Testis (tissue), 3 donors: ENCODE data around the gene JUNB. TPM values are rescaled to one million over a fixed set of nuclear protein-coding genes. Genes with fewer than 3 reads are reported as not detected.

Experiments
- DNase-seq: peaks from one replicate; pipeline ENCODE4 v3.0.0-alpha.2; 2019
- H3K27ac ChIP-seq, 2 donors: fragments of 200-600 bp; sonication (generic); one replicate each; pipeline ENCODE4 v1.5.1; 2019
- H3K27me3 ChIP-seq: fragments of 200-600 bp; sonication (generic); one replicate; pipeline ENCODE4 v1.5.1; 2019
- H3K36me3 ChIP-seq: fragments of 200-600 bp; sonication (generic); one replicate; pipeline ENCODE4 v1.5.1; 2017; ENCODE audit warnings: low read depth; ENCODE audit errors: missing control alignments
- H3K4me1 ChIP-seq: fragments of 200-600 bp; sonication (generic); one replicate; pipeline ENCODE4 v1.5.1; 2019
- H3K4me3 ChIP-seq, 2 donors: fragments of 200-600 bp; sonication (generic); one replicate each; pipeline ENCODE4 v1.5.1; 2017 to 2019
- H3K9me3 ChIP-seq: fragments of 200-600 bp; sonication (generic); one replicate; pipeline ENCODE4 v1.5.1; 2017
- CTCF ChIP-seq, 3 experiments: fragments of 450-650 bp in 2 of 3; fragments of 200-600 bp in 1 of 3; sonication (generic) in 1 of 3; IDR thresholded peaks; one replicate each; pipeline ENCODE4 v1.5.1; 2016 to 2019; ENCODE audit warnings: antibody characterized with exemption in 3 of 3, mild to moderate bottlenecking in 2 of 3, moderate library complexity in 1 of 3
- POLR2A ChIP-seq: fragments of 450-650 bp; IDR thresholded peaks from one replicate; pipeline ENCODE4 v1.6.1; 2017; ENCODE audit warnings: antibody characterized with exemption, mild to moderate bottlenecking, moderate library complexity
- WGBS, 2 donors: methylation state at CpG; one replicate each; pipeline ENCODE4 v1.1.5; 2018; 5-methylcytosine and 5-hydroxymethylcytosine counted together
- intact Hi-C: fragments of 100-400 bp; cut with DNase I; formaldehyde crosslinking; loops from one replicate; pipeline ENCODE4 v1.15.1; 2023; ENCODE audit warnings: low total_unique reads
- polyA plus RNA-seq: library from polyadenylated mRNA; stranded (reverse); fragments of 350-450 nt; fragmentation: Illumina TruSeq; extraction: RNeasy Lipid Tissue Mini Kit (QIAGEN cat#74804); gene quantifications from one replicate; pipeline ENCODE4 v1.2.3, GENCODE V29; 2014; ENCODE audit warnings: low read depth, low replicate concordance; ENCODE audit not compliant: insufficient read depth
- total RNA-seq, 2 donors: library from RNA; depleted of rRNA; stranded (reverse); fragments of >200 nt; gene quantifications; one replicate each; pipeline ENCODE4 v1.2.3, GENCODE V29; 2016

Gene JUNB
- total and polyA plus RNA-seq, 3 donors from 2014 or later = 54.5 to 143 (median 75.9) TPM

GRCh38 chr19:12764698-12765097 is 26.6 kb upstream of the JUNB start:
- no peak for TF ChIP-seq CTCF (IDR thresholded peaks at IDR 0.05)
- no peak for TF ChIP-seq POLR2A
- Histone ChIP-seq H3K4me3 (no peak overlapping the region), H3K36me3 (no peaks in the 10 kb centered on the region), H3K9me3 (no peaks in the 10 kb centered on the region), H3K4me1 (no peaks in the 10 kb centered on the region), H3K27ac (no peak overlapping the region), H3K27me3 (no peaks in the 10 kb centered on the region)
- intact Hi-C loops = no loop called here
- 78 to 91% methylated on average over 11 to 16 of the region's 16 CpGs for WGBS, 2 donors
- no peak for DNase-seq

DNA sequence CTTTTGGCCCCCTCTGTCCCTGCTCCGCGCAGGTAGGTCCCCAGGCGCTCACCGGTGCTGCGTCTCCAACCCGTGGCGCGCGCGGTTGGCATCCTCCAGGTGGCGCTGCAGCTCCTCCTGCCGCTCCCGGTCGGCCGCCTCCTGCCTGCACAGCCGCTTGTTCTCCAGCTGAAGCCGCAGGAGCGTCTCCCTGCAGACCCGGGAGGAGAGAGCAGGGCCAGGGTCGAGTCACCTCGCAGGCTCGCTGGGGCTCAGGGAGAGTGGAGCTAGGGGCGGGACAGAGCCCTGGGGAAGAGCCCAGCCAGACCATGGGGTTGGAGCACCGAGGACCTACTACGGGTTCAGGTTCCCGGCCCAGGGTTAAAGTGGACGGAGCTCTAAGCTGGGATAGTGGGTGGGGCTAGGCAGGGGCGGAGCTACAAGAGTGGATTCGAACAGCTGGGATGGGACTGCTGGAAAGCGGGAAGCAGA is 25.2 kb upstream of the JUNB start:
- Histone ChIP-seq H3K36me3 (no peaks in the 10 kb centered on the region), H3K4me3 (peak overlapping the region in 1 of 2 donors; percentile 34), H3K27ac (peak overlapping the region in 1 of 2 donors; percentile 15), H3K9me3 (no peaks in the 10 kb centered on the region), H3K27me3 (no peaks in the 10 kb centered on the region), H3K4me1 (no peaks in the 10 kb centered on the region)
- WGBS, 2 donors = 27 to 29% methylated on average over 7 to 30 of the region's 30 CpGs
- TF ChIP-seq CTCF (IDR thresholded peaks at IDR 0.05) (peak; percentile 63 to 79 (median 67)), POLR2A (no peak)
- intact Hi-C loops = no loop called here
- DNase-seq = peak; percentile 84

DNA sequence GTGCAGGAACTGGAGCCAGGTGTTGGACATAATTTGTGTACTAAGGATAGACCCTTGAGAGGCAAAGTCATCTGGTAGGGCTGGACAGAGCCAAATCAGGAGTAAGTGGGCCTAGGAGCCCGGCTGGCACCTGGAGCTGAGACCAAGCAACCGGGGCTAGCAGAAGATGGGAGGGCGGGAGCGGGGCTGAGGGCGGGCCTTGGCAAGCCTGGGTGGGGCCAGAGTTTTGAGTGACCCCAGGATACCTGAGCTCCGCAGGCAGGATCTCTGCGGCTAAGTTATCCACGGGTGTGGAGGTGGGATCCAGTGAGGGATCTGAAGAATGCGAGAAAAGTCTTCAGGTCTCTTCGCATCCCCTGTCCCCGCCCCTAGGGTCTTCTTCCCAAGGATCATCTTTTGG is 24.1 kb upstream of the JUNB start:
- DNase-seq = no peak
- Histone ChIP-seq H3K27ac (no peak overlapping the region), H3K9me3 (no peaks in the 10 kb centered on the region), H3K4me3 (no peak overlapping the region), H3K4me1 (no peaks in the 10 kb centered on the region), H3K27me3 (no peaks in the 10 kb centered on the region), H3K36me3 (no peaks in the 10 kb centered on the region)
- intact Hi-C loops = no loop called here
- TF ChIP-seq POLR2A (no peak), CTCF (IDR thresholded peaks at IDR 0.05) (no peak)
- WGBS, 2 donors = 83 to 84% methylated on average over 11 of the region's 11 CpGs

GRCh38 chr19:12767666-12768065 is 23.6 kb upstream of the JUNB start:
- H3K4me1 ChIP-seq = no peaks in the 10 kb centered on the region
- H3K27me3 ChIP-seq = no peaks in the 10 kb centered on the region
- H3K9me3 ChIP-seq = no peaks in the 10 kb centered on the region
- no peak overlapping the region for H3K4me3 ChIP-seq
- intact Hi-C loops = no loop called here
- no peak overlapping the region for H3K27ac ChIP-seq
- TF ChIP-seq POLR2A = no peak
- no peak for TF ChIP-seq CTCF (IDR thresholded peaks at IDR 0.05)
- 90 to 94% methylated on average over 6 to 15 of the region's 15 CpGs for WGBS, 2 donors
- no peak for DNase-seq
- H3K36me3 ChIP-seq = no peaks in the 10 kb centered on the region

DNA sequence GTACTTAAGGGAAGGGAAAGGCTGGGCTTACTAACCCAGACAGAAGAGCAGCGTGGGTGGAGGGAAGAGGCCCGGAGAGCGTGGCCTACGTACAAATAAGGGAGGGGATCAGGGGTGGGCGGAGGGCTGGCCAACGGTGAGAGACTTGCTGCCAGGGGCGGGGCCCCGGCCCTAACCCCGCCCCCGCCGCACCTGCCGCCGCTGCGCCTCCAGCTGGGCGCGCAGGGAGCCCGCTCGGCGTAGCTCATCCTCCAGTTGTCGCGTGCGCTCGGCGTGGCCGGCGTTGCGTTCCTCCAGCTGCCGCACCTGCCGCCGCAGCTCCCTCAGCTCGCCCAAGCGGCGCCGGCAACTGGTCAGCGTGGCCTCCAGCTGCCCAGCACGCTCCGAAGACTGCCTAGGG is 21.6 kb upstream of the JUNB start:
- Histone ChIP-seq H3K27me3 (no peaks in the 10 kb centered on the region), H3K4me3 (no peak overlapping the region), H3K9me3 (no peaks in the 10 kb centered on the region), H3K4me1 (peaks cover 3% of the 10 kb centered on the region), H3K36me3 (no peaks in the 10 kb centered on the region), H3K27ac (no peak overlapping the region)
- peak; percentile 35 for DNase-seq
- WGBS, 2 donors = 43 to 47% methylated on average over 11 to 34 of the region's 37 CpGs
- intact Hi-C loops = loop anchor here (10.0 kb wide), 1 partner anchor 75 kb away; no protein-coding TSS in a partner anchor
- TF ChIP-seq CTCF (IDR thresholded peaks at IDR 0.05) = no peak
- no peak for TF ChIP-seq POLR2A
